ENCODE measurements around the gene HPD. TPM values are rescaled to one million over a fixed set of nuclear protein-coding genes. Genes with fewer than 3 reads are reported as not detected.
"Not testable (repeated sequence)": the region's sequence is repeated elsewhere in the genome, so short reads cannot be mapped to it uniquely, and the experiment has no call there.

HPD gene
- total RNA-seq, 2 donors from 2014 or later: not detected

- Mint-ChIP-seq H3K36me3 (ENCODE audit: insufficient read depth in 2 of 2) (no peaks in the 10 kb centered on the region), H3K27me3 (ENCODE audit: low read depth) (no peaks in the 10 kb centered on the region)
Measured at GRCh38 chr12:121857322-121858246, 1.1 kb downstream of the HPD start.

DNA sequence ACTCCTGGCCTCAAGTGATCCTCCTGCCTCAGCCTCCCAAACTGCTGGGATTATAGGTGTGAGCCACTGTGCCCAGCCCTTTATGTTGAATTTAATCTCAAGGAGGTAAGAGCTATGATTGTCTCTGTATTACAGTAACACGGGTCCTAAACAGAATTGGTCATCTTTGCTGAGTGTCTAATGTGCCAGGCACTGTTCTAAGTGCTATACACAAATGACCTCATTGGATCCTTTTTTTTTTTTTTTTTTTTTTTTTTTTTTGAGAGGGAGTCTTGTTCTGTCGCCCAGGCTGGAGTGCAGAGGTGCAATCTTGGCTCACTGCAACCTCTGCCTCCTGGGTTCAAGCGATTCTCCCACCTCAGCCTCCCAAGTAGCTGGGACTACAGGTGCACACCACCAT, 6.3 kb downstream of the HPD start:
- not testable (repeated sequence) for DNase-seq; H3K4me1 Mint-ChIP-seq (ENCODE audit: low read depth); H3K9me3 Mint-ChIP-seq; H3K27ac Mint-ChIP-seq; ATAC-seq (replicated peaks in 1 of 2); H3K4me3 Mint-ChIP-seq; H3K27me3 Mint-ChIP-seq (ENCODE audit: low read depth); H3K36me3 Mint-ChIP-seq (ENCODE audit: insufficient read depth in 2 of 2)

More at GRCh38 chr12:121857322-121858246, 1.1 kb downstream of the HPD start:
- no peaks in the 10 kb centered on the region for H3K4me1 Mint-ChIP-seq (ENCODE audit: low read depth)
- ATAC-seq (replicated peaks in 1 of 2) (no peak), DNase-seq (no peak)
- H3K4me3 Mint-ChIP-seq: no peak overlapping the region
- no peaks in the 10 kb centered on the region for H3K9me3 Mint-ChIP-seq
- no peak overlapping the region for H3K27ac Mint-ChIP-seq

GRCh38 chr12:121849665-121850064, 9.0 kb downstream of the HPD start:
- H3K27me3 Mint-ChIP-seq (ENCODE audit: low read depth): no peaks in the 10 kb centered on the region
- no peak overlapping the region for H3K27ac Mint-ChIP-seq
- no peaks in the 10 kb centered on the region for H3K9me3 Mint-ChIP-seq
- no peaks in the 10 kb centered on the region for H3K36me3 Mint-ChIP-seq (ENCODE audit: insufficient read depth in 2 of 2)
- no peaks in the 10 kb centered on the region for H3K4me1 Mint-ChIP-seq (ENCODE audit: low read depth)
- ATAC-seq (replicated peaks in 1 of 2) (no peak), DNase-seq (no peak)
- no peak overlapping the region for H3K4me3 Mint-ChIP-seq

- no peak overlapping the region for H3K27ac Mint-ChIP-seq
- no peaks in the 10 kb centered on the region for H3K36me3 Mint-ChIP-seq (ENCODE audit: insufficient read depth in 2 of 2)
- no peak for ATAC-seq (replicated peaks in 1 of 2)
- no peak overlapping the region for H3K4me3 Mint-ChIP-seq
- no peaks in the 10 kb centered on the region for H3K27me3 Mint-ChIP-seq (ENCODE audit: low read depth)
- no peaks in the 10 kb centered on the region for H3K9me3 Mint-ChIP-seq
- no peak for DNase-seq
- H3K4me1 Mint-ChIP-seq (ENCODE audit: low read depth): no peaks in the 10 kb centered on the region
Measured at GRCh38 chr12:121849211-121849610, 9.4 kb downstream of the HPD start.

- no peaks in the 10 kb centered on the region for H3K4me1 Mint-ChIP-seq (ENCODE audit: low read depth)
- H3K9me3 Mint-ChIP-seq: no peaks in the 10 kb centered on the region
- H3K27ac Mint-ChIP-seq: no peak overlapping the region
- H3K36me3 Mint-ChIP-seq (ENCODE audit: insufficient read depth in 2 of 2): no peaks in the 10 kb centered on the region
- DNase-seq (no peak), ATAC-seq (replicated peaks in 1 of 2) (no peak)
- H3K4me3 Mint-ChIP-seq: no peak overlapping the region
- H3K27me3 Mint-ChIP-seq (ENCODE audit: low read depth): no peaks in the 10 kb centered on the region
Measured at GRCh38 chr12:121845701-121846100, 13.0 kb downstream of the HPD start.

DNA sequence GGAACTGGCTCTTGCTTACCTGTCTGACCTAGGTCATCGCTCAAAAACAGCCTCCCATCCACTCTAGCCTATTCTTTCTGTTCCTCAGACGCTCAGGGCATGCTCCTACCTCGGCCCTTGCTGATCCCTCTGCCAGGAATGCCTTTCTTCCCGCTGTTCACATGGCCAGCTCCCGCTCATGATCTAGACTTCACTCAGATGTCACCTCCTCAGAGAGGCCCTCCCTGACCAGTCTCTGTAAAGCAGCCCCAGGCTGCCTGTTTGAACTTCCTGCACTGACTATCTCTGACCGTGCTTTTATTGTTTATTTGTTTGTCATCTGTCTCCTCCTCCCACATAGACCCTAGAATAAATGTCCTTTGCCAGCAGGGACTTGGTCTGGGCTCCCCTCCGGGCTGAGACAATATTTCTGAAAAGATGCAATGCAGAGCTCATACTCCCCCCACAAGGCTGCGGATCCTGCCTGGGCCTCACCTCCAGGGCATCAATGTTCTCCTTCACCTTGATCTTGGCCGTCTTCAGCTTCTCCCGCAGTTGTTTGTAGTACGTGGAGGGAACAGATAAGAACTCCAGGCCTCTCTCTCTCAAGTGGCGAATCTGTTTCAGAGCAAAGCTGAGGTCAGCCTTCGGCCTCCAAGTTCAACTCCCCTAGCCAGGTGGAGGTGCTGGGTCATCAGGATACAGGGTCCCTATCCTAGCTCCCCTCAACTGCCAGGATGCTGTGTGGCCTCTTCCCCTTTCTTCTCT, 15.2 kb downstream of the HPD start:
- DNase-seq (no peak), ATAC-seq (replicated peaks in 1 of 2) (no peak)
- Mint-ChIP-seq H3K27ac (no peak overlapping the region), H3K27me3 (ENCODE audit: low read depth) (no peaks in the 10 kb centered on the region), H3K4me3 (no peak overlapping the region), H3K36me3 (ENCODE audit: insufficient read depth in 2 of 2) (no peaks in the 10 kb centered on the region), H3K4me1 (ENCODE audit: low read depth) (peaks cover 18% of the 10 kb centered on the region), H3K9me3 (no peaks in the 10 kb centered on the region)

DNA sequence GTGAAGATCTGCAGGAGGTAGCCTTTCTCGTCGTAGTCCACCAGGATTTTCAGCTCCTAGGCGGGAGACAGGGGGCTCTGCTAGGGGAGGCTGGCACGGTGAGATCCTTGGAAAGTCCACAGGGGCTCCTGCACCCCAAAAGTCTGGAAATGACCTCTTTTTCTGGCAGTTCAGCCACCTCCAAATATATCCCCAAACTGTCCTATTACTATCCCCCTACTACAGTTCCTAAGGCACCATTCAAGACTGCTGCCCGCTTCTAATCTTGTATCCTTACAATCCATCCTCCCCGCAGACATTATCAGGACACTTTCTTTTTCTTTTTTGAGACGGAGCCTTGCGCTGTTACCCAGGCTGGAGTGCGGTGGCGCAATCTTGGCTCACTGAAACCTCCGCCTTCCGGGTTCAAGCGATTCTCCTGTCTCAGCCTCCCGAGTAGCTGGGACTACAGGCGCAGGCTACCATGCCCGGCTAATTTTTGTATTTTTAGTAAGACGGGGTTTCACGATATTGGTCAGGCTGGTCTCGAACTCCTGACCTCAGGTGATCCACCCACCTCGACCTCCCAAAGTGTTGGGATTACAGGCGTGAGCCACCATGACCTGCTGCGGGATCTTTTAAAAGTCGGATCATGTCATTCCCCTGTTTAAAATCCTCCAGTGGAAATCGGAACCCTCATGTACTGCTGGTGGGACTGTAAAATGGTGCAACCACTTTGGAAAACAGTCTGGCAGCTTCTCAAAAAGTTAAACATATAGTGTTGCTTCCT, 18.5 kb downstream of the HPD start:
- Mint-ChIP-seq H3K4me1 (ENCODE audit: low read depth) (peaks cover 18% of the 10 kb centered on the region), H3K36me3 (ENCODE audit: insufficient read depth in 2 of 2) (no peaks in the 10 kb centered on the region), H3K27me3 (ENCODE audit: low read depth) (no peaks in the 10 kb centered on the region), H3K9me3 (no peaks in the 10 kb centered on the region), H3K4me3 (peak overlapping the region; percentile 98 to 99), H3K27ac (peak overlapping the region; percentile 80)
- no peak for DNase-seq
- no peak for ATAC-seq (replicated peaks in 1 of 2)

DNA sequence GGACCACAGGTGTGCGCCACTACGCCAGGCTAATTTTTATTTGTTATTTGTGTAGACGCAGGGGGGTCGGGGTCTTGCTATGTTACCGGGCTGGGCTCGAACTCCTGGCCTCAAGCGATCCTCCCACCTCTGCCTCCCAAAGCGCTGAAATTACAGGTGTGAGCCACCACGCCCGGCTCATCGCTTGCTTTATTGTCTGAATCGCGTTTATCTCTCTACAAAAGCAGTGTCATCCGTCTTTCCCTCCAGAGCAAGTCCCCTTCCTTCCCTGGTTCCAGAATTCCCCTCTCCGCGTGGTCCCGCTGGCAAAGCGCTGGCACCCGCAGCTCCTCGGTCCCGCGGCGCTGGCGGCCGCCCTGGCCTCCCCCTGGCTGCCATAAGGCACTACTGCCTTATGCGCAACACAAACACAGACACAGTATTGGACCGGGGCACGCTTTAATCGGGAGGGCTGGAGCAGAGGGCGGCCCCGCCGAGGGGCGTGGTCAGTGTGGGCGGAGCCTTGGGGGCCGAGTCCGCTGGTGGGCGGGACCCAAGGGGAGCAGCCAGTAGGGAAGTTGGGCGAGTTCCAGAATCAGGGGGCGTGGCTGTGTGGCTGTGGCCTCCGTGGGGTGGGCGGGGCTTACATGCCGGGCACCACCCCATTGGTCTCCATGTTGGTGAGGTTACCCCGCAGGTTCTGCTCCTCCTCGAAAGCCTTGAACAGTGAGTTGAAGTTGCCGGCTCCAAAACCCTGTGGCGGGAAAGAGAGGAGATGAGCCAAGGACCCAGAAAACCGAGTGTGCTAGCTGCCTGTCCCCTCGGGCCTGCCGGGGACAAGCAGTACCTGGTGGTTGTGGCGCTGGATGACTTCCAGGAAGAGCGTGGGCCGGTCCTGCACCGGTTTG, 19.3 kb downstream of the HPD start:
- Mint-ChIP-seq H3K27ac (peak overlapping the region; percentile 80), H3K27me3 (ENCODE audit: low read depth) (no peaks in the 10 kb centered on the region), H3K36me3 (ENCODE audit: insufficient read depth in 2 of 2) (no peaks in the 10 kb centered on the region), H3K4me3 (peak overlapping the region; percentile 98 to 99), H3K4me1 (ENCODE audit: low read depth) (peaks cover 18% of the 10 kb centered on the region), H3K9me3 (no peaks in the 10 kb centered on the region)
- peak; percentile 100 for DNase-seq
- peak; percentile 96 to 97 for ATAC-seq (replicated peaks in 1 of 2)

DNA sequence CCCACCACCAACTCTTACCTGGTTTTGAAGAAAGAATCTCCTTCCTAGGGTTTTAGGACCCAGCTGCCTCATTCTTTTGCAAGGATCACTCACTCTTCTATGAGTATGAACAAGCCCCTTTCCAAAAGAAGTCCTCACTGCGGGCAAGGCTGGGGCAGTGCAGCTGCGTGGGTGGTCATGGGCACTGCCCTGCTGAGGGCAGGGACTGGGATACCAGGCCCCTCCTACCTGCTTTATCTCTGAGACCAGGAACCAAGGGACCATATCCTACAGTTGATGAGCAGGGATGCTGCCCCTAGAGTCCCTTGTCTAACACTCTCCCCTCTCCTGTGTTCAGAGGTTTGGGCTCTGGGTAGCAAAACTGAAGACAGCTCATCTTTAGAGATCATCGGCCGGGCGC, 20.5 kb downstream of the HPD start:
- peaks cover 18% of the 10 kb centered on the region for H3K4me1 Mint-ChIP-seq (ENCODE audit: low read depth)
- H3K27ac Mint-ChIP-seq: no peak overlapping the region
- no peaks in the 10 kb centered on the region for H3K9me3 Mint-ChIP-seq

GRCh38 chr12:121837680-121838079, 21.0 kb downstream of the HPD start:
- no peak overlapping the region for H3K4me3 Mint-ChIP-seq
- no peaks in the 10 kb centered on the region for H3K9me3 Mint-ChIP-seq
- ATAC-seq (replicated peaks in 1 of 2) (no peak), DNase-seq (no peak)
- peaks cover 20% of the 10 kb centered on the region for H3K4me1 Mint-ChIP-seq (ENCODE audit: low read depth)
- H3K27ac Mint-ChIP-seq: no peak overlapping the region
- peaks cover 0 to 1% of the 10 kb centered on the region in 2 donors for H3K36me3 Mint-ChIP-seq (ENCODE audit: insufficient read depth in 2 of 2)
- H3K27me3 Mint-ChIP-seq (ENCODE audit: low read depth): no peaks in the 10 kb centered on the region

More for the DNA sequence above, 20.5 kb downstream of the HPD start:
- H3K27me3 Mint-ChIP-seq (ENCODE audit: low read depth): no peaks in the 10 kb centered on the region
- H3K4me3 Mint-ChIP-seq: no peak overlapping the region
- no peaks in the 10 kb centered on the region for H3K36me3 Mint-ChIP-seq (ENCODE audit: insufficient read depth in 2 of 2)
- ATAC-seq (replicated peaks in 1 of 2) (no peak), DNase-seq (no peak)

DNA sequence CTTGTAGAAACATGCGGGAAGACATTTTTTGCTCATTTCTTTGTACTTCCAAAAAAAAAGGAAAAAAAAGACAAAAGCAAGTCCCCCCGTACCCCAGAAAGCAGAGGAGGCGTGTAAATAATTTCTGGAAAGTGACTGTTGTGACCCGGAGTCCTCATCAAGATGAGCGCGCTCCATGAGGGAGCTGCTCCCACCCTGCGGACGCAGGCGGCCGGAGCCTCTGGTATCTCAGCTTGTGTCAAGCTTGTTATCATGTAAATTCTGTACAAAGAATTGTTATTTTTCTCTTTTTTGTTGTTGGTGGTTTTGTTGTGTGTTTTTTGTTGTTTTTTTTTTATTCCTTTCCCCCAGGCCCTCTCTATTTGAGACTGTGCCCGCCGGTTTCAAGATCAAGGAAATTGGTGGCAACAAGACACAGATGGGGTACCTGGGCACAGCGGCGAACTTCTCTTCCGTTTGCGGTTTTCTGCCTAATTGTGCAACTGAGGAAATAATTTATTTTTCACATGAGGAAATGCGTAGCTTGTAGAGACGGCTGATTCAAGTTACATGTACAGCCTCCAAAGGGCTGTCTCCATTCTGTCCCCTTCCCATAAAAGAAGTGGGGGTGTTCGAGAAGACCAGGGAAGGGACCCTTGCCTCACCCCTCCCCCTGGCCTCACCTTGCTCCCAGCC, 27.0 kb downstream of the HPD start:
- no peak overlapping the region for H3K4me3 Mint-ChIP-seq
- H3K27me3 Mint-ChIP-seq (ENCODE audit: low read depth): no peaks in the 10 kb centered on the region
- DNase-seq (no peak), ATAC-seq (replicated peaks in 1 of 2) (no peak)
- H3K27ac Mint-ChIP-seq: no peak overlapping the region
- no peaks in the 10 kb centered on the region for H3K9me3 Mint-ChIP-seq
- peaks cover 0 to 24% of the 10 kb centered on the region in 2 donors for H3K36me3 Mint-ChIP-seq (ENCODE audit: insufficient read depth in 2 of 2)
- peaks cover 11% of the 10 kb centered on the region for H3K4me1 Mint-ChIP-seq (ENCODE audit: low read depth)
